ENCODE data around the gene FHOD3. TPM values are rescaled to one million over a fixed set of nuclear protein-coding genes. Genes with fewer than 3 reads are reported as not detected.
A peak's percentile ranks its signal among the peaks of the same experiment; 100 is the strongest.

FHOD3 gene
- total RNA-seq, 1 experiment from 2014 or later, result 10.6 TPM

GRCh38 chr18:36782710-36783109 is 485.2 kb downstream of the FHOD3 start:
- no peaks in the 10 kb centered on the region for H3K9me2 ChIP-seq (ENCODE audit: insufficient read depth)
- H4K20me1 ChIP-seq (ENCODE audit: insufficient read depth), result no peaks in the 10 kb centered on the region
- ChIA-PET CTCF (no interaction called here), POLR2A (ENCODE audit: unreplicated experiment) (no interaction called here)
- H2AFZ ChIP-seq, result no peak overlapping the region
- no peaks in the 10 kb centered on the region for H3K9me3 ChIP-seq (ENCODE audit: insufficient read depth, low read depth)
- no peaks in the 10 kb centered on the region for H3K36me3 ChIP-seq (ENCODE audit: low read depth)
- no peaks in the 10 kb centered on the region for H3K79me2 ChIP-seq (ENCODE audit: low read depth)
- TF ChIP-seq, protein P1, sequence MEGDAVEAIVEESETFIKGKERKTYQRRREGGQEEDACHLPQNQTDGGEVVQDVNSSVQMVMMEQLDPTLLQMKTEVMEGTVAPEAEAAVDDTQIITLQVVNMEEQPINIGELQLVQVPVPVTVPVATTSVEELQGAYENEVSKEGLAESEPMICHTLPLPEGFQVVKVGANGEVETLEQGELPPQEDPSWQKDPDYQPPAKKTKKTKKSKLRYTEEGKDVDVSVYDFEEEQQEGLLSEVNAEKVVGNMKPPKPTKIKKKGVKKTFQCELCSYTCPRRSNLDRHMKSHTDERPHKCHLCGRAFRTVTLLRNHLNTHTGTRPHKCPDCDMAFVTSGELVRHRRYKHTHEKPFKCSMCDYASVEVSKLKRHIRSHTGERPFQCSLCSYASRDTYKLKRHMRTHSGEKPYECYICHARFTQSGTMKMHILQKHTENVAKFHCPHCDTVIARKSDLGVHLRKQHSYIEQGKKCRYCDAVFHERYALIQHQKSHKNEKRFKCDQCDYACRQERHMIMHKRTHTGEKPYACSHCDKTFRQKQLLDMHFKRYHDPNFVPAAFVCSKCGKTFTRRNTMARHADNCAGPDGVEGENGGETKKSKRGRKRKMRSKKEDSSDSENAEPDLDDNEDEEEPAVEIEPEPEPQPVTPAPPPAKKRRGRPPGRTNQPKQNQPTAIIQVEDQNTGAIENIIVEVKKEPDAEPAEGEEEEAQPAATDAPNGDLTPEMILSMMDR (conservative IDR thresholded peaks at IDR 0.05), result no peak
- TF ChIP-seq EZH2 (IDR thresholded peaks at IDR 0.05; ENCODE audit: low read depth), result no peak
- H3K4me1 ChIP-seq (replicated peaks; ENCODE audit: insufficient read depth), result no peaks in the 10 kb centered on the region
- no peak overlapping the region for H3K27ac ChIP-seq
- intact Hi-C loops (cut with micrococcal nuclease; ENCODE audit: unreplicated experiment), result no loop called here
- H3K4me3 ChIP-seq, result no peak overlapping the region
- no TSS peak for BruUV-seq (replicated peaks)
- no peaks in the 10 kb centered on the region for H3K27me3 ChIP-seq (ENCODE audit: insufficient read depth, low read depth)
- no peak overlapping the region for H3K4me2 ChIP-seq
- H3F3A ChIP-seq (ENCODE audit: insufficient read depth, low read depth), result no peaks in the 10 kb centered on the region
- DNase-seq, result no peak

DNA sequence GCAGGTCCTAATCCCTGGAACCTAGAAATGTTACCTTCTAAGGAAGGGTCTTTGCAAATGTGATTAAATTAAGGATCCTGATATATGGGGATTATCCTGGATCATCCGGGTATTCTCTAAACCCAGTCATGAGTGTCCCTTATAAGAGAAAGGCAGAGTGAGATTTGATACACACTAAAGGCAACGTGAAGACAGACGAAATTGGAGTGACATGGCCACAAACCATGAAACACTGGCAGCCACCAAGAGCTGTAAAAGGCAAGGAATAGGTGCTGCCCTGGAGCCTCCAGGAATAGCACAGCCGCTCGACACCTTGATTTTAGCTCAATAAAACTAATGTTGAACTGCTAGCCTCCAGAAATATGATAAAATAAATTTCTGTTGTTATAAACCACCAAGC is 486.3 kb downstream of the FHOD3 start:
- ChIA-PET POLR2A (ENCODE audit: unreplicated experiment) (no interaction called here), CTCF (no interaction called here)
- no peak overlapping the region for H3K4me3 ChIP-seq
- DNase-seq, result no peak
- TF ChIP-seq, protein P1 (conservative IDR thresholded peaks at IDR 0.05), result no peak
- TF ChIP-seq EZH2 (IDR thresholded peaks at IDR 0.05; ENCODE audit: low read depth), result no peak
- no peak overlapping the region for H2AFZ ChIP-seq
- H3K36me3 ChIP-seq (ENCODE audit: low read depth), result no peaks in the 10 kb centered on the region
- H3K4me1 ChIP-seq (replicated peaks; ENCODE audit: insufficient read depth), result no peaks in the 10 kb centered on the region
- H4K20me1 ChIP-seq (ENCODE audit: insufficient read depth), result no peaks in the 10 kb centered on the region
- H3K79me2 ChIP-seq (ENCODE audit: low read depth), result no peaks in the 10 kb centered on the region
- H3K9me3 ChIP-seq (ENCODE audit: insufficient read depth, low read depth), result no peaks in the 10 kb centered on the region
- no TSS peak for BruUV-seq (replicated peaks)
- H3K9me2 ChIP-seq (ENCODE audit: insufficient read depth), result no peaks in the 10 kb centered on the region
- H3K27me3 ChIP-seq (ENCODE audit: insufficient read depth, low read depth), result no peaks in the 10 kb centered on the region
- H3K4me2 ChIP-seq, result no peak overlapping the region
- H3F3A ChIP-seq (ENCODE audit: insufficient read depth, low read depth), result no peaks in the 10 kb centered on the region
- no peak overlapping the region for H3K27ac ChIP-seq
- intact Hi-C loops (cut with micrococcal nuclease; ENCODE audit: unreplicated experiment), result no loop called here

DNA sequence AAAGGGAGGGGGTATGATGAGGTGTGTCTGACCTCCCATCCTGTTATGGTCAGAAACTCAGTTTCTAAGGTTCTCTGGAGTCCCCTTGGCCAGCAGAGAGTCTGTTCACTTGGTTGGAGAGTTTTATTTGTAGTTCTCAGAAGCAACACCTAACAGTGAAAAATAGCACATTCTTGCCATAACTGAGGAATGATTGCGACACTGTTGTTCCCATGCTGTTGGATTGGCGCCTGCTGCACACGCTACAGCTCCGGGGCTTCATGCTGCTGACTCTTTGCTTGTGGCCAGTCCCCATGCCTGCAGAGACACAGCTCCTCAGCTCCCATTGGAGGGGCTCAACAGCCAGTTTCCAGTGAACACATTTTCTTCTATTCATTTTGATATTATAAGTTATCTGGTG is 489.2 kb downstream of the FHOD3 start:
- intact Hi-C loops (cut with micrococcal nuclease; ENCODE audit: unreplicated experiment), result no loop called here
- Histone ChIP-seq H3K9me2 (ENCODE audit: insufficient read depth) (no peaks in the 10 kb centered on the region), H3K27me3 (ENCODE audit: insufficient read depth, low read depth) (no peaks in the 10 kb centered on the region), H3F3A (ENCODE audit: insufficient read depth, low read depth) (no peaks in the 10 kb centered on the region), H3K4me3 (no peak overlapping the region), H3K4me1 (replicated peaks; ENCODE audit: insufficient read depth) (no peaks in the 10 kb centered on the region), H2AFZ (no peak overlapping the region), H3K4me2 (no peak overlapping the region), H3K79me2 (ENCODE audit: low read depth) (no peaks in the 10 kb centered on the region), H3K27ac (no peak overlapping the region), H3K9me3 (ENCODE audit: insufficient read depth, low read depth) (no peaks in the 10 kb centered on the region), H3K36me3 (ENCODE audit: low read depth) (no peaks in the 10 kb centered on the region), H4K20me1 (ENCODE audit: insufficient read depth) (no peaks in the 10 kb centered on the region)
- ChIA-PET POLR2A (ENCODE audit: unreplicated experiment) (no interaction called here), CTCF (no interaction called here)
- no TSS peak for BruUV-seq (replicated peaks)
- TF ChIP-seq EZH2 (IDR thresholded peaks at IDR 0.05; ENCODE audit: low read depth), result no peak
- TF ChIP-seq, protein P1 (conservative IDR thresholded peaks at IDR 0.05), result no peak
- DNase-seq, result peak in 1 of 2 experiments; percentile 12

Measured in PC-9 (cell line).